GM13977 (cell line): ENCODE results near the gene RAPGEF2.

Experiments used
- DNase-seq: peaks from one replicate; pipeline ENCODE4 v3.0.0; 2012; ENCODE audit warnings: low spot score
- CTCF ChIP-seq: IDR thresholded peaks from 2 replicates; pipeline ENCODE4 v1.5.1; 2012; ENCODE audit warnings: mild to moderate bottlenecking, control low read depth; ENCODE audit not compliant: insufficient read depth; ENCODE audit errors: extremely low read depth, missing control alignments
- in situ Hi-C: fragments of 300-500 bp; cut with MboI; formaldehyde crosslinking; loops from one replicate; pipeline ENCODE4 v1.12.0; 2022; ENCODE audit warnings: low sequenced_read_pairs, low pct_unique_long_range_greater_than_20kb, mixed read lengths, inconsistent platforms; ENCODE audit not compliant: unreplicated experiment

RAPGEF2 gene

GRCh38 chr4:159326480-159326879, 223.6 kb downstream of the RAPGEF2 start:
- no peak for DNase-seq
- in situ Hi-C loops = no loop called here
- no peak for TF ChIP-seq CTCF

GRCh38 chr4:159328766-159329165, 225.9 kb downstream of the RAPGEF2 start:
- no peak for TF ChIP-seq CTCF
- in situ Hi-C loops = no loop called here

GRCh38 chr4:159334461-159334860, 231.6 kb downstream of the RAPGEF2 start:
- no peak for TF ChIP-seq CTCF
- no peak for DNase-seq
- in situ Hi-C loops = no loop called here

More at GRCh38 chr4:159328766-159329165, 225.9 kb downstream of the RAPGEF2 start:
- DNase-seq = no peak

DNA sequence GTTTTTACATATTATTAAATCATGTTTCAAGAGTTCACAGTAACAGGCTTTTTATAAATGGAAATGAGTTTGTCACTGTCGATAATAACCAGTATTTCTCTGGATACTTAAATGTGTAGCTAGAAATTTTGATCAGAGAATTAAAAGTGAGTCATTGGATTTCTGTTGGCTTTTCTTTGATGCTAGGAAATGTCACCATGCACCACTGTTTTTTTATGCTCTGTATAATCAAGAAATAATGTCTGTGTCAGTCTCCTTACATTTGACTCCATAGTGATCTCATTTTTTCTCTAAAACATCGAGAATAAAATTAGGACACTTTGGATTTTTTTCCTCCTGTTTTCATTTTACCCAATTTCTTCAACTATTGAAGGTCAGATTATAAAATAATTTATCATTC, 234.2 kb downstream of the RAPGEF2 start:
- TF ChIP-seq CTCF = no peak
- in situ Hi-C loops = no loop called here
- DNase-seq = no peak

GRCh38 chr4:159341522-159341921, 238.6 kb downstream of the RAPGEF2 start:
- in situ Hi-C loops = no loop called here
- no peak for DNase-seq

DNA sequence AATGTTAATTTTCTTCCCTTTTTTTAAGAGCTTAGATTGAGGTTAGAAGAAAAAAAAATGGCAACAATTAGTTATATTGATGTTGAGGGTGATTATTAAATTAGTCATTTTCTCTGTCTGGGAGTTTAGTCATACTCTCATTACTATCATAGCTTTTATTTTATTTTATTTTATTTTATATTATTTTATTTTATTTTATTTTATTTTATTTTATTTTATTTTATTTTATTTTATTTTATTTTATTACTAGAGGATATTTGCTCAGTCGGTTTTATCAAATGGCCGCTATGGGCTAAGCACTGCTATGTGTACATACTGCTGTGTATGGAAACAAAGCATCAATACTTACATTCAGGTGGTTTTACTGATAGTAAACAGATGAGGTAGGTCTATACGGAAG, 239.5 kb downstream of the RAPGEF2 start:
- in situ Hi-C loops = no loop called here
- no peak for DNase-seq
- TF ChIP-seq CTCF = no peak

More at GRCh38 chr4:159341522-159341921, 238.6 kb downstream of the RAPGEF2 start:
- TF ChIP-seq CTCF = no peak

- in situ Hi-C loops = no loop called here
- no peak for DNase-seq
- no peak for TF ChIP-seq CTCF
These were observed 240.2 kb downstream of the RAPGEF2 start for GRCh38 chr4:159343116-159343515.
